Testis (tissue), 5 donors: ENCODE measurements around the gene KLHL5. TPM values are rescaled to one million over a fixed set of nuclear protein-coding genes. Genes with fewer than 3 reads are reported as not detected.

Experiments used
- DNase-seq: peaks from one replicate; pipeline ENCODE4 v3.0.0-alpha.2; 2019
- H3K27ac ChIP-seq, 2 donors: fragments of 200-600 bp; sonication (generic); one replicate each; pipeline ENCODE4 v1.5.1; 2019
- H3K27me3 ChIP-seq: fragments of 200-600 bp; sonication (generic); one replicate; pipeline ENCODE4 v1.5.1; 2019
- H3K36me3 ChIP-seq: fragments of 200-600 bp; sonication (generic); one replicate; pipeline ENCODE4 v1.5.1; 2017; ENCODE audit warnings: low read depth; ENCODE audit errors: missing control alignments
- H3K4me1 ChIP-seq: fragments of 200-600 bp; sonication (generic); one replicate; pipeline ENCODE4 v1.5.1; 2019
- H3K4me3 ChIP-seq, 2 donors: fragments of 200-600 bp; sonication (generic); one replicate each; pipeline ENCODE4 v1.5.1; 2017 to 2019
- H3K9me3 ChIP-seq: fragments of 200-600 bp; sonication (generic); one replicate; pipeline ENCODE4 v1.5.1; 2017
- CTCF ChIP-seq, 3 experiments: fragments of 450-650 bp in 2 of 3; fragments of 200-600 bp in 1 of 3; sonication (generic) in 1 of 3; IDR thresholded peaks; one replicate each; pipeline ENCODE4 v1.5.1; 2016 to 2019; ENCODE audit warnings: antibody characterized with exemption in 3 of 3, mild to moderate bottlenecking in 2 of 3, moderate library complexity in 1 of 3
- POLR2A ChIP-seq: fragments of 450-650 bp; IDR thresholded peaks from one replicate; pipeline ENCODE4 v1.6.1; 2017; ENCODE audit warnings: antibody characterized with exemption, mild to moderate bottlenecking, moderate library complexity
- WGBS, 2 donors: methylation state at CpG; one replicate each; pipeline ENCODE4 v1.1.5; 2018; 5-methylcytosine and 5-hydroxymethylcytosine counted together
- intact Hi-C: fragments of 100-400 bp; cut with DNase I; formaldehyde crosslinking; loops from one replicate; pipeline ENCODE4 v1.15.1; 2023; ENCODE audit warnings: low total_unique reads
- long read RNA-seq, 2 donors: transcript quantifications; one replicate each; lab custom pipeline, GENCODE V29; 2026
- polyA plus RNA-seq: library from polyadenylated mRNA; stranded (reverse); fragments of 350-450 nt; fragmentation: Illumina TruSeq; extraction: RNeasy Lipid Tissue Mini Kit (QIAGEN cat#74804); gene quantifications from one replicate; pipeline ENCODE4 v1.2.3, GENCODE V29; 2014; ENCODE audit warnings: low read depth, low replicate concordance; ENCODE audit not compliant: insufficient read depth
- total RNA-seq, 2 donors: library from RNA; depleted of rRNA; stranded (reverse); fragments of >200 nt; gene quantifications; one replicate each; pipeline ENCODE4 v1.2.3, GENCODE V29; 2016

The KLHL5 gene
- total RNA-seq (10 to 100 TPM; 11.0 to 14.4 TPM), polyA plus RNA-seq (20.9 TPM)
- long read RNA-seq, donor 1, transcript KLHL5-205 (11 exons, 2,926 nt): major isoform, 7 of 8 reads
- long read RNA-seq, donor 1, partial matches to known transcripts: 0 of 8 reads
- long read RNA-seq, donor 1, other reads (novel, unspliced or antisense): 0 of 8 reads
- long read RNA-seq, donor 2, partial matches to known transcripts: 0 of 4 reads
- long read RNA-seq, donor 2, other reads (novel, unspliced or antisense): 0 of 4 reads

- DNase-seq: no peak
Measured at GRCh38 chr4:39062094-39062769, at the start of gene KLHL5. TSS of gene KLHL5 (plus strand) at chr4:39062232. CDS start at chr4:39062653, 421 bp downstream.

GRCh38 chr4:39014028-39014427 lies 48.0 kb upstream of the KLHL5 start:
- no peak for DNase-seq
- Histone ChIP-seq H3K36me3 (no peaks in the 10 kb centered on the region), H3K4me1 (no peaks in the 10 kb centered on the region), H3K27me3 (no peaks in the 10 kb centered on the region), H3K27ac (no peak overlapping the region), H3K4me3 (no peak overlapping the region), H3K9me3 (no peaks in the 10 kb centered on the region)
- intact Hi-C loops: no loop called here
- TF ChIP-seq POLR2A (no peak), CTCF (IDR thresholded peaks at IDR 0.05) (no peak)
- WGBS, 2 donors: 93 to 95% methylated on average over 2 of the region's 2 CpGs

More at GRCh38 chr4:39062094-39062769, at the start of gene KLHL5:
- Histone ChIP-seq H3K4me3 (no peak within 1 kb of the TSS), H3K36me3 (no peaks in the 10 kb centered on the region), H3K27me3 (no peaks in the 10 kb centered on the region), H3K27ac (no peak within 1 kb of the TSS), H3K4me1 (no peaks in the 10 kb centered on the region), H3K9me3 (no peaks in the 10 kb centered on the region)
- TF ChIP-seq POLR2A (no peak), CTCF (IDR thresholded peaks at IDR 0.05) (no peak)
- intact Hi-C loops: no loop called here
- WGBS, 2 donors: 64 to 70% methylated on average over 7 of the region's 7 CpGs

GRCh38 chr4:39020130-39020529 lies 41.9 kb upstream of the KLHL5 start:
- Histone ChIP-seq H3K4me1 (no peaks in the 10 kb centered on the region), H3K4me3 (no peak overlapping the region), H3K27me3 (no peaks in the 10 kb centered on the region), H3K27ac (no peak overlapping the region), H3K36me3 (no peaks in the 10 kb centered on the region), H3K9me3 (no peaks in the 10 kb centered on the region)
- DNase-seq: no peak
- intact Hi-C loops: no loop called here
- no peak for TF ChIP-seq POLR2A
- no peak for TF ChIP-seq CTCF (IDR thresholded peaks at IDR 0.05)
- 74% methylated on average over 4 of the region's 4 CpGs for WGBS, 2 donors

- intact Hi-C loops: no loop called here
- no peak for DNase-seq
- TF ChIP-seq CTCF (IDR thresholded peaks at IDR 0.05) (no peak), POLR2A (no peak)
- Histone ChIP-seq H3K36me3 (no peaks in the 10 kb centered on the region), H3K27ac (no peak overlapping the region), H3K4me1 (no peaks in the 10 kb centered on the region), H3K4me3 (no peak overlapping the region), H3K9me3 (no peaks in the 10 kb centered on the region), H3K27me3 (no peaks in the 10 kb centered on the region)
- 89 to 93% methylated on average over 3 of the region's 3 CpGs for WGBS, 2 donors
Measured at GRCh38 chr4:39021631-39022030, 40.4 kb upstream of the KLHL5 start.
